K562 (cell line): ENCODE data around the gene RAI14. TPM values are rescaled to one million over a fixed set of nuclear protein-coding genes. Genes with fewer than 3 reads are reported as not detected.

Source experiments
- CHAMP1 ChIP-seq: fragments of 450-650 bp; IDR thresholded peaks from 2 replicates; pipeline ENCODE4 v1.6.1; 2016; ENCODE audit warnings: mild to moderate bottlenecking
- COPS2 ChIP-seq: fragments of 450-650 bp; conservative IDR thresholded peaks from 2 replicates; pipeline ENCODE4 v1.6.1; 2016; ENCODE audit warnings: mild to moderate bottlenecking, moderate library complexity
- E2F8 ChIP-seq: fragments of 450-650 bp; IDR thresholded peaks from 2 replicates; pipeline ENCODE4 v1.7.1; 2018; ENCODE audit warnings: mild to moderate bottlenecking, low read depth; ENCODE audit not compliant: partially characterized antibody
- HNRNPLL ChIP-seq: fragments of 200-400 bp; formaldehyde crosslinking; IDR thresholded peaks from 2 replicates; pipeline ENCODE4 v1.6.1; 2017; ENCODE audit warnings: low read length, low read depth, mild to moderate bottlenecking; ENCODE audit not compliant: poor library complexity, severe bottlenecking
- NCOA1 ChIP-seq: fragments of 450-650 bp; IDR thresholded peaks from 2 replicates; pipeline ENCODE4 v1.6.1; 2016; ENCODE audit warnings: low read depth
- NELFE ChIP-seq: IDR thresholded peaks from 2 replicates; pipeline ENCODE4 v1.6.1; 2011; ENCODE audit warnings: mild to moderate bottlenecking; ENCODE audit not compliant: insufficient read depth, insufficient read length
- NFIC ChIP-seq: fragments of 450-650 bp; IDR thresholded peaks from 2 replicates; pipeline ENCODE4 v1.6.1; 2017; ENCODE audit warnings: mild to moderate bottlenecking, inconsistent platforms
- PCBP1 ChIP-seq: fragments of 200-400 bp; formaldehyde crosslinking; IDR thresholded peaks from 2 replicates; pipeline ENCODE4 v1.6.1; 2018; ENCODE audit warnings: mild to moderate bottlenecking, low read depth, low read length; ENCODE audit not compliant: poor library complexity, severe bottlenecking
- TFAP4 ChIP-seq: sonication (generic); formaldehyde crosslinking; IDR thresholded peaks from 2 replicates; pipeline ENCODE4 v1.8.0; 2022; ENCODE audit warnings: missing genetic modification reagents, mild to moderate bottlenecking, moderate library complexity, borderline replicate concordance
- ZNF77 ChIP-seq: fragments of 250-450 bp; sonication (Bioruptor Pico); IDR thresholded peaks from 2 replicates; pipeline ENCODE4 v1.5.0; 2020
- polyA plus RNA-seq, 8 experiments: library from polyadenylated mRNA; depleted of rRNA in 4 of 8; stranded (reverse) in 5 of 8; unstranded in 3 of 8; fragments of >200 nt; fragmentation: Nextera tagmentation in 2 of 8; fragmentation: Illumina TruSeq in 1 of 8; extraction: Ambion mirVana in 2 of 8; extraction: Trizol in 1 of 8; gene quantifications; 2 replicates each; pipeline versions ENCODE4 v1.2.1 to v1.2.3, GENCODE V29; 2011 to 2014; ENCODE audit warnings: inconsistent platforms in 1 of 8, missing spikeins in 1 of 8
- total RNA-seq, 7 experiments: library from RNA; depleted of rRNA in 6 of 7; stranded (reverse); fragments of >200 nt in 6 of 7; fragmentation: Illumina TruSeq in 2 of 7; extraction: Trizol in 2 of 7; gene quantifications; 2 replicates each; pipeline versions ENCODE4 v1.2.1 to v1.2.3, GENCODE V29; 2011 to 2021; ENCODE audit warnings: low replicate concordance in 1 of 7
- TF ChIP-seq, protein P1 (sequence below): fragments of 250-450 bp; sonication (Bioruptor Pico); IDR thresholded peaks from 2 replicates; pipeline ENCODE4 v1.4.0; 2020; ENCODE audit warnings: mild to moderate bottlenecking
- TF ChIP-seq, protein P2 (sequence below), 3 experiments: fragments of 200-800 bp in 1 of 3; sonication (Bioruptor generic) in 1 of 3; sonication (generic) in 1 of 3; formaldehyde crosslinking in 1 of 3; IDR thresholded peaks; 2 replicates each; pipeline versions ENCODE4 v1.6.1 to v1.8.0; 2016 to 2022; ENCODE audit warnings: mild to moderate bottlenecking in 2 of 3, missing compliant biosample characterization in 2 of 3, missing genetic modification characterization in 2 of 3, missing genetic modification reagents in 1 of 3
- TF ChIP-seq, protein P3 (sequence below), 2 experiments: fragments of 450-650 bp; IDR thresholded peaks; 2 replicates each; pipeline ENCODE4 v1.6.1; 2016

The RAI14 gene
- total and polyA plus RNA-seq, 9 of the 15 experiments (the other 6 are each of a cell fraction or from before 2014, with no cell fraction given), result 11.3 to 82.5 (median 34.8) TPM

DNA sequence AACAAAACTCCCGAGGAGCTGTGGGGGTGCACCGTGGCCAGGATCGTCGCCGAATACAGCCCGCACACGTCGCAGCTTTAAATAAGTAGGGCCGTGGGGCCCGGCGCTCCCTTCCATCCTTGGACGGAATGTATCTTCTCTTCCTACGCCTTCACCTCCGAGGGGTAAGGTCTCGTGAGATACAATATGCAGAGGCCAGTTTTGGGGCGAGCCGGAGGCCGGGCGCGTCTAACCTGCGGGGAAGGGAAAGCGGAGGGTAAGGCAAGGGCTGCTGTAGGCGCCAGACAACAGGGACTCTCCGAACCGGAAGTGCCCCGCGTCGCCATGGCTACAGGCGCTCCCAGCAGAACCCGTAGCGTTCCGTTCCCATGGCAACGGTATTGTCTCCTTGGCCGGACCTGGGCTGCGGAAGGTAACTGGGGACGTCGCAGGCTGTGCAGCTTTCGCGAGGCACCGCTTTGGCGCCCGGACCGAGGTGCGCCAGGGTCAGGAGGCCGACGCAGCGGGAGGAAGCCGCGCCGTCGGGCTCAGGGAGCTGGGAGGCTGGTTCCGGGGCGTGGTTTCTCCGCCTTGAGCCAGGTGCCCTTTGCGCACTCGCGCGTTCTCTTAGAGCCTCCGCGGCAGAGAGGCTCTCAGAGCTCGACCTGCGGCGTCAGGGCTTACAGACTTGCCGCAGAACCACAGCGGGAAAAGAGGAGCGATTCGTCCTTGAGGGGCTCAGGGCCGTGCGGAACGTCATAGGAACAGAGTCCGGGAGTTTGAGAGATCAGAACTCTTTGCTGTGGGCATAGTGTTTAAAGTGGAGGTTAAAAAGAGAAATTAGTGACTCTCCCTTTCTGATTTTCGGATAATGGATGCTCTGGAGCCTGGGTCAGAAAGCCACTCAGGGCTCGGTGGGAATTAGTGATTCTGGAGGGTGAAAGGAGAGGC lies 182.9 kb downstream of the RAI14 start, which contains the start of gene TTC23L (continued):
- TF ChIP-seq CHAMP1 (peak; percentile 43; the same call in 1 of the 2 replicates), NCOA1 (peak; percentile 66; the same call in 1 of the 2 replicates), ZNF77 (no peak), NFIC (peak; percentile 60), TFAP4 (CRISPR knock-in tag) (peak; percentile 85), PCBP1 (peak; percentile 77), HNRNPLL (peak; percentile 69), E2F8 (peak; percentile 32), COPS2 (no peak), NELFE (no peak)
- TF ChIP-seq, protein P1, sequence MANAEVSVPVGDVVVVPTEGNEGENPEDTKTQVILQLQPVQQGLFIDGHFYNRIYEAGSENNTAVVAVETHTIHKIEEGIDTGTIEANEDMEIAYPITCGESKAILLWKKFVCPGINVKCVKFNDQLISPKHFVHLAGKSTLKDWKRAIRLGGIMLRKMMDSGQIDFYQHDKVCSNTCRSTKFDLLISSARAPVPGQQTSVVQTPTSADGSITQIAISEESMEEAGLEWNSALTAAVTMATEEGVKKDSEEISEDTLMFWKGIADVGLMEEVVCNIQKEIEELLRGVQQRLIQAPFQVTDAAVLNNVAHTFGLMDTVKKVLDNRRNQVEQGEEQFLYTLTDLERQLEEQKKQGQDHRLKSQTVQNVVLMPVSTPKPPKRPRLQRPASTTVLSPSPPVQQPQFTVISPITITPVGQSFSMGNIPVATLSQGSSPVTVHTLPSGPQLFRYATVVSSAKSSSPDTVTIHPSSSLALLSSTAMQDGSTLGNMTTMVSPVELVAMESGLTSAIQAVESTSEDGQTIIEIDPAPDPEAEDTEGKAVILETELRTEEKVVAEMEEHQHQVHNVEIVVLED (CRISPR knock-in tag), result 0 out of 2 replicates have a peak, but pooled peaks have one; percentile 11
- TF ChIP-seq, protein P2, sequence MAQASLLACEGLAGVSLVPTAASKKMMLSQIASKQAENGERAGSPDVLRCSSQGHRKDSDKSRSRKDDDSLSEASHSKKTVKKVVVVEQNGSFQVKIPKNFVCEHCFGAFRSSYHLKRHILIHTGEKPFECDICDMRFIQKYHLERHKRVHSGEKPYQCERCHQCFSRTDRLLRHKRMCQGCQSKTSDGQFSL (CRISPR knock-in tag; IDR thresholded peaks at IDR 0.05), result no peak; the same call in 1 of the 2 replicates
- TF ChIP-seq, protein P2 (tag; IDR thresholded peaks at IDR 0.05), result no peak
- TF ChIP-seq, protein P3, sequence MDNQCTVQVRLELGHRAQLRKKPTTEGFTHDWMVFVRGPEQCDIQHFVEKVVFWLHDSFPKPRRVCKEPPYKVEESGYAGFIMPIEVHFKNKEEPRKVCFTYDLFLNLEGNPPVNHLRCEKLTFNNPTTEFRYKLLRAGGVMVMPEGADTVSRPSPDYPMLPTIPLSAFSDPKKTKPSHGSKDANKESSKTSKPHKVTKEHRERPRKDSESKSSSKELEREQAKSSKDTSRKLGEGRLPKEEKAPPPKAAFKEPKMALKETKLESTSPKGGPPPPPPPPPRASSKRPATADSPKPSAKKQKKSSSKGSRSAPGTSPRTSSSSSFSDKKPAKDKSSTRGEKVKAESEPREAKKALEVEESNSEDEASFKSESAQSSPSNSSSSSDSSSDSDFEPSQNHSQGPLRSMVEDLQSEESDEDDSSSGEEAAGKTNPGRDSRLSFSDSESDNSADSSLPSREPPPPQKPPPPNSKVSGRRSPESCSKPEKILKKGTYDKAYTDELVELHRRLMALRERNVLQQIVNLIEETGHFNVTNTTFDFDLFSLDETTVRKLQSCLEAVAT (IDR thresholded peaks at IDR 0.05), result peak in 1 of 2 experiments; percentile 71; a peak in 1 of 4 replicates
